CD14-positive monocyte (primary cell): ENCODE results near the gene CD180. TPM values are rescaled to one million over a fixed set of nuclear protein-coding genes. Genes with fewer than 3 reads are reported as not detected.

Source experiments
- DNase-seq, 3 donors: peaks; one replicate each; pipeline ENCODE4 v3.0.0-alpha.2; 2011 to 2022
- H2AFZ ChIP-seq: 2 replicates; pipeline ENCODE4 v1.6.0; 2012; ENCODE audit warnings: mild to moderate bottlenecking, low read depth, low read length, inconsistent platforms; ENCODE audit not compliant: insufficient read depth, poor library complexity, severe bottlenecking
- H3K27ac ChIP-seq, 2 donors: 1 replicate in 1 of 2; 2 replicates in 1 of 2; pipeline ENCODE4 v1.5.1; 2012 to 2013; ENCODE audit warnings: low read length in 2 of 2, control low read depth in 1 of 2, inconsistent platforms in 1 of 2, low read depth in 1 of 2, mild to moderate bottlenecking in 1 of 2
- H3K27me3 ChIP-seq, 2 donors: one replicate each; pipeline versions ENCODE4 v1.6.0 to v1.6.1; 2011 to 2013; ENCODE audit warnings: low read length in 2 of 2; ENCODE audit not compliant: control insufficient read depth in 2 of 2, insufficient read depth in 2 of 2
- H3K36me3 ChIP-seq, 2 donors: replicated peaks in 1 of 2; 1 replicate in 1 of 2; 2 replicates in 1 of 2; pipeline versions ENCODE4 v1.5.1 to v1.6.1; 2012 to 2013; ENCODE audit warnings: low read length in 2 of 2, control low read depth in 1 of 2, inconsistent platforms in 1 of 2, mild to moderate bottlenecking in 1 of 2; ENCODE audit not compliant: insufficient read depth in 2 of 2, control insufficient read depth in 1 of 2
- H3K4me1 ChIP-seq, 2 donors: 1 replicate in 1 of 2; 2 replicates in 1 of 2; pipeline versions ENCODE4 v1.5.1 to v1.6.1; 2012 to 2013; ENCODE audit warnings: low read length in 2 of 2, control low read depth in 1 of 2, inconsistent platforms in 1 of 2, mild to moderate bottlenecking in 1 of 2, moderate library complexity in 1 of 2; ENCODE audit not compliant: insufficient read depth in 2 of 2, control insufficient read depth in 1 of 2
- H3K4me2 ChIP-seq: replicated peaks from 2 replicates; pipeline ENCODE3; 2012; ENCODE audit warnings: low read length, moderate library complexity, mild to moderate bottlenecking; ENCODE audit not compliant: poor library complexity, severe bottlenecking; ENCODE audit errors: extremely low read depth
- H3K4me3 ChIP-seq, 3 experiments: fragments of 200-600 bp in 1 of 3; sonication (generic) in 1 of 3; replicated peaks in 1 of 3; 1 replicate in 2 of 3; 2 replicates in 1 of 3; pipeline ENCODE4 v1.5.1; 2011 to 2013; ENCODE audit warnings: low read length in 3 of 3, mild to moderate bottlenecking in 3 of 3, control low read depth in 2 of 3, low read depth in 2 of 3, inconsistent platforms in 1 of 3, moderate library complexity in 1 of 3
- H3K79me2 ChIP-seq: 2 replicates; pipeline ENCODE4 v1.6.0; 2012; ENCODE audit warnings: mild to moderate bottlenecking, control low read depth, inconsistent platforms, low read length, moderate library complexity; ENCODE audit not compliant: insufficient read depth
- H3K9ac ChIP-seq: 2 replicates; pipeline ENCODE4 v1.6.0; 2017; ENCODE audit warnings: low read length, mild to moderate bottlenecking; ENCODE audit not compliant: insufficient read depth, poor library complexity, severe bottlenecking
- H3K9me3 ChIP-seq, 2 donors: replicated peaks in 1 of 2; 1 replicate in 1 of 2; 2 replicates in 1 of 2; pipeline versions ENCODE4 v1.5.1 to v1.6.1; 2012 to 2013; ENCODE audit warnings: low read length in 2 of 2, control low read depth in 1 of 2; ENCODE audit not compliant: control insufficient read depth in 1 of 2, insufficient read depth in 1 of 2
- H4K20me1 ChIP-seq: 2 replicates; pipeline ENCODE4 v1.6.0; 2012; ENCODE audit warnings: mild to moderate bottlenecking, low read length, control low read depth, moderate library complexity; ENCODE audit not compliant: insufficient read depth
- H3K27ac Mint-ChIP-seq, 7 donors: one replicate each; pipeline ENCODE4 v1.8.0; 2020; ENCODE audit warnings: mild to moderate bottlenecking in 7 of 7, mixed read lengths in 7 of 7, moderate library complexity in 6 of 7, inconsistent platforms in 2 of 7
- H3K27me3 Mint-ChIP-seq, 3 donors: one replicate each; pipeline ENCODE4 v1.8.0; 2021 to 2022; ENCODE audit warnings: low read depth in 3 of 3, mild to moderate bottlenecking in 3 of 3, mixed read lengths in 3 of 3, moderate library complexity in 3 of 3, inconsistent platforms in 1 of 3
- H3K36me3 Mint-ChIP-seq, 2 donors: one replicate each; pipeline ENCODE4 v1.8.0; 2020; ENCODE audit warnings: mixed read lengths in 2 of 2, inconsistent platforms in 1 of 2, mild to moderate bottlenecking in 1 of 2
- H3K4me1 Mint-ChIP-seq: one replicate; pipeline ENCODE4 v1.8.0; 2020; ENCODE audit warnings: mild to moderate bottlenecking, mixed read lengths
- H3K4me3 Mint-ChIP-seq, 2 donors: one replicate each; pipeline ENCODE4 v1.8.0; 2020; ENCODE audit warnings: mild to moderate bottlenecking in 2 of 2, mixed read lengths in 2 of 2, moderate library complexity in 1 of 2
- H3K9me3 Mint-ChIP-seq, 7 donors: one replicate each; pipeline ENCODE4 v1.8.0; 2020 to 2022; ENCODE audit warnings: mixed read lengths in 7 of 7, mild to moderate bottlenecking in 6 of 7, moderate library complexity in 6 of 7, inconsistent platforms in 2 of 7
- CTCF ChIP-seq: fragments of 200-600 bp; IDR thresholded peaks from one replicate; pipeline ENCODE4 v1.8.0; 2022; ENCODE audit warnings: antibody characterized with exemption, mild to moderate bottlenecking
- WGBS: methylation state at CpG from one replicate; pipeline ENCODE4 v1.1.5; 2013; ENCODE audit warnings: missing lambda C conversion rate; ENCODE audit not compliant: insufficient coverage; 5-methylcytosine and 5-hydroxymethylcytosine counted together
- intact Hi-C, 2 donors: fragments of 100-400 bp; cut with micrococcal nuclease; formaldehyde crosslinking; loops; one replicate each; pipeline versions ENCODE4 v1.15.0 to v1.15.1; 2023
- polyA plus RNA-seq, 3 donors: library from polyadenylated mRNA; depleted of rRNA in 1 of 3; unstranded in 2 of 3; stranded (reverse) in 1 of 3; fragments of 300-500 nt in 2 of 3; fragments of >200 nt in 1 of 3; fragmentation: Illumina TruSeq in 2 of 3; gene quantifications; 1 replicate in 2 of 3; 2 replicates in 1 of 3; pipeline ENCODE4 v1.2.3, GENCODE V29; 2012 to 2021

CD180 gene
- polyA plus RNA-seq, 3 donors, result 6.1 to 22.0 (median 11.7) TPM

- Mint-ChIP-seq H3K4me3 (no peak overlapping the region), H3K9me3 (peaks cover 0 to 3% (median 0%) of the 10 kb centered on the region in 7 donors), H3K4me1 (no peaks in the 10 kb centered on the region), H3K27ac (no peak overlapping the region), H3K27me3 (no peaks in the 10 kb centered on the region), H3K36me3 (no peaks in the 10 kb centered on the region)
- no peaks in the 10 kb centered on the region for H3K36me3 ChIP-seq
- no CpG with 5 or more reads among the region's 2 CpGs for WGBS
- H3K4me2 ChIP-seq, result no peak overlapping the region
- H3K9ac ChIP-seq, result no peak overlapping the region
- H3K27ac ChIP-seq, result no peak overlapping the region
- no peaks in the 10 kb centered on the region for H3K9me3 ChIP-seq
- DNase-seq, result no peak
- intact Hi-C loops, result no loop called here
- no peak for TF ChIP-seq CTCF
- no peaks in the 10 kb centered on the region for H4K20me1 ChIP-seq
- H2AFZ ChIP-seq, result no peak overlapping the region
- no peak overlapping the region for H3K4me3 ChIP-seq
- no peaks in the 10 kb centered on the region for H3K79me2 ChIP-seq
- H3K4me1 ChIP-seq, result no peaks in the 10 kb centered on the region
- no peaks in the 10 kb centered on the region for H3K27me3 ChIP-seq
Observed at GRCh38 chr5:67153292-67153691, 43.3 kb downstream of the CD180 start.

GRCh38 chr5:67152400-67152799 is 44.2 kb downstream of the CD180 start:
- Histone ChIP-seq H3K36me3 (no peaks in the 10 kb centered on the region), H3K27ac (no peak overlapping the region), H3K4me2 (no peak overlapping the region), H3K9ac (no peak overlapping the region), H4K20me1 (no peaks in the 10 kb centered on the region), H3K27me3 (no peaks in the 10 kb centered on the region), H3K79me2 (no peaks in the 10 kb centered on the region), H3K4me3 (no peak overlapping the region), H3K9me3 (no peaks in the 10 kb centered on the region), H3K4me1 (no peaks in the 10 kb centered on the region), H2AFZ (no peak overlapping the region)
- H3K36me3 Mint-ChIP-seq, result no peaks in the 10 kb centered on the region
- no peak for DNase-seq
- H3K4me1 Mint-ChIP-seq, result peaks cover 3% of the 10 kb centered on the region
- peaks cover 0 to 1% (median 0%) of the 10 kb centered on the region in 3 donors for H3K27me3 Mint-ChIP-seq
- intact Hi-C loops, result no loop called here
- H3K27ac Mint-ChIP-seq, result no peak overlapping the region
- peaks cover 0 to 3% (median 0%) of the 10 kb centered on the region in 7 donors for H3K9me3 Mint-ChIP-seq
- H3K4me3 Mint-ChIP-seq, result no peak overlapping the region
- TF ChIP-seq CTCF, result no peak
- 96% methylated on average over 6 of the region's 6 CpGs for WGBS
